Superior temporal gyrus (tissue), 1 donor: ENCODE results near the gene IER3.

Experiments
- DNase-seq: peaks from one replicate; pipeline ENCODE4 v3.0.0-alpha.2; 2016; ENCODE audit errors: extremely low spot score

Gene IER3

GRCh38 chr6:30703821-30704220 lies 40.5 kb downstream of the IER3 start:
- no peak for DNase-seq

- no peak for DNase-seq
These were observed 41.3 kb downstream of the IER3 start for GRCh38 chr6:30703011-30703410.

- DNase-seq: no peak
These were observed 44.0 kb downstream of the IER3 start for GRCh38 chr6:30700340-30700739.

DNA sequence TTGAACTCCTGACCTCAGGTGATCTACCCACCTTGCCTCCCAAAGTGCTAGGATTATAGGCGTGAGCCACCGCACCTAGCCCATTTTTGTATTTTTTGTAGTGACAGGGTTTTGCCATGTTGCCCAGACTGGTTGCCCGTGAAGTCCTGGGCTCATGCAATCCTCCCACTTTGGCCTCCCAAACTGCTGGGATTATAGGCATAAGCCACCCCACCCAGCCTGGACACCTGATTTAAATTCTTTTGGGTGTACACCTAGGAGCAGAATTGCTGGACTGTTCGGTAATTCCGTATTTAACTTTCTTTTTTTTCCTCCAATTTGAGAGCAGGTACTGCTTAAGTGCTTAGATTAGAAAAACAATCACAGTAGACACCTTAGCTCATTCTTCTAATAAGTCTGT lies 47.9 kb downstream of the IER3 start:
- no peak for DNase-seq
